ENCODE measurements around the gene SNCG. TPM values are rescaled to one million over a fixed set of nuclear protein-coding genes. Genes with fewer than 3 reads are reported as not detected.

SNCG gene
- total RNA-seq, 1 donor from 2014 or later, result 17.2 TPM

GRCh38 chr10:86956195-86956847 lies 2.1 kb upstream of the SNCG start:
- peak overlapping the region; percentile 42 for H3K4me3 ChIP-seq
- intact Hi-C loops (cut with DNase I), result no loop called here
- H3K4me1 ChIP-seq, result peaks cover 21% of the 10 kb centered on the region
- peak overlapping the region; percentile 75 for H3K27ac ChIP-seq
- no peaks in the 10 kb centered on the region for H3K9me3 ChIP-seq
- H3K27me3 ChIP-seq, result no peaks in the 10 kb centered on the region
- no peak for ATAC-seq
- peak; percentile 21 for DNase-seq
- TF ChIP-seq, protein P1, sequence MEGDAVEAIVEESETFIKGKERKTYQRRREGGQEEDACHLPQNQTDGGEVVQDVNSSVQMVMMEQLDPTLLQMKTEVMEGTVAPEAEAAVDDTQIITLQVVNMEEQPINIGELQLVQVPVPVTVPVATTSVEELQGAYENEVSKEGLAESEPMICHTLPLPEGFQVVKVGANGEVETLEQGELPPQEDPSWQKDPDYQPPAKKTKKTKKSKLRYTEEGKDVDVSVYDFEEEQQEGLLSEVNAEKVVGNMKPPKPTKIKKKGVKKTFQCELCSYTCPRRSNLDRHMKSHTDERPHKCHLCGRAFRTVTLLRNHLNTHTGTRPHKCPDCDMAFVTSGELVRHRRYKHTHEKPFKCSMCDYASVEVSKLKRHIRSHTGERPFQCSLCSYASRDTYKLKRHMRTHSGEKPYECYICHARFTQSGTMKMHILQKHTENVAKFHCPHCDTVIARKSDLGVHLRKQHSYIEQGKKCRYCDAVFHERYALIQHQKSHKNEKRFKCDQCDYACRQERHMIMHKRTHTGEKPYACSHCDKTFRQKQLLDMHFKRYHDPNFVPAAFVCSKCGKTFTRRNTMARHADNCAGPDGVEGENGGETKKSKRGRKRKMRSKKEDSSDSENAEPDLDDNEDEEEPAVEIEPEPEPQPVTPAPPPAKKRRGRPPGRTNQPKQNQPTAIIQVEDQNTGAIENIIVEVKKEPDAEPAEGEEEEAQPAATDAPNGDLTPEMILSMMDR (IDR thresholded peaks at IDR 0.05), result no peak
- H3K36me3 ChIP-seq, result no peaks in the 10 kb centered on the region

DNA sequence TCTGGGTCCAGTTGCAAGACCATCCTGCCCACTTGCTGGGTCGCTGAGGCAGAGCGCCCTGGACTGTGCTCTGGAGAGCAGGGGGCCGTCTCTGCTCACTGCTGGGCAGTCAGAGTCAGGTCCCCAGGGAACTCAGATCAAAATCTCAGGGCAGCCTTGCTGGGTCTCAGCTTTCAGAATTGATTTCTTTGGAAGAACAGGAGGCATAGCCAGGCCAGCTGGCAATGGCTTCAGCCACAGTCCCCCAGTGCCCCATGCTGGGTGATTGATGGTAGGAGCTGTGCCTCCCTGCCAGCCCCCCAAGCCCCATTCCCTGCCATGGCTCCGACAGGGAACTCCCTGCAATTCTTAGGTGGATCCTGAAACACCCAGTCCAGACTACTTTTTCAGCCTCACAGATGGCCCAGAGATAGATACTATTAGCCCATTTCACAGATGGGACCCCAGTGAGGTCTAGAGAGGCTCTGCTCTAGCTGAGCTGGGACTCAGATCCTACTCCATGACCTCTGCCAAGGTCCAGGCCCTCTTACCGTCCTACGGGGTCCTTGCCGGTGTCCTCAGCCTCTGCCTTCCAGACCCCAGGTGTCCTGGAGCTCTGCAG lies 1.5 kb upstream of the SNCG start:
- ATAC-seq, result no peak
- H3K4me3 ChIP-seq, result peak overlapping the region; percentile 42
- TF ChIP-seq, protein P1 (IDR thresholded peaks at IDR 0.05), result no peak
- no peaks in the 10 kb centered on the region for H3K36me3 ChIP-seq
- no peaks in the 10 kb centered on the region for H3K27me3 ChIP-seq
- intact Hi-C loops (cut with DNase I), result no loop called here
- H3K9me3 ChIP-seq, result no peaks in the 10 kb centered on the region
- H3K27ac ChIP-seq, result peak overlapping the region; percentile 75
- DNase-seq, result no peak
- peaks cover 21% of the 10 kb centered on the region for H3K4me1 ChIP-seq

DNA sequence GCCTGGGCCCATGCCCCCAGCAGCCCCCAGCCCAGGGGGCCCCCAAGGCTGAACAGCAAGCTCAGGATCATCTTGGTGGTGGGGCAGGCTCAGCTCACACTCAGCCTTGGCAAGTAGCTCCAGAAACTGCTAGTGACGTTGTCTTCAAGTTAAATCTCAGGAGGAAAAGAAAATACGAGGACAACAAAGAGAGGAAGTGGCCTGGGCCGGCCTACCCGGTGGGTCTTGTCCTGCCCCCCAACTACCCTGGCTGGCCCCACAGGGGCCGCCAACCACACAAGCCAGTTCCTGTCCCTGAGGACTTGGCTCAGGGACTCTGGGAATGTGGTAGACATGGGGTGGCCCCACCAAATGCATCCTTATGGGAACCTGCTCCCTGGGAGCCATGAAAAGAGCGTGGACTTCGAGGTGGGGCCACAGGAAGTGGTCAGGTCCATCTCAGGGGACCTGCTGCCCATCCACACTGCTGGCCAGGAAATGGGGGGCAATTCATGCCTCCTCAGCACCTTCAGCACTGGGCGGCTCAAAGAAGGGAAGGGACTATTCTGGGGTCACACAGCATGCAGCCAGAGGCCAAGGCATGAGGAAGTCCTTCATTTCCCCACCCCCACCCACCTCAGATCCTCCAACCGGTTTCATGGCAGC lies 806 bp upstream of the SNCG start, which contains the start of gene MMRN2:
MMRN2 (minus strand) TSS at position 145 of the 645 bp plus-strand sequence; CDS start at position 71, 74 bp downstream.
- peaks cover 21% of the 10 kb centered on the region for H3K4me1 ChIP-seq
- DNase-seq, result peak; percentile 57
- TF ChIP-seq, protein P1 (IDR thresholded peaks at IDR 0.05), result no peak

DNA sequence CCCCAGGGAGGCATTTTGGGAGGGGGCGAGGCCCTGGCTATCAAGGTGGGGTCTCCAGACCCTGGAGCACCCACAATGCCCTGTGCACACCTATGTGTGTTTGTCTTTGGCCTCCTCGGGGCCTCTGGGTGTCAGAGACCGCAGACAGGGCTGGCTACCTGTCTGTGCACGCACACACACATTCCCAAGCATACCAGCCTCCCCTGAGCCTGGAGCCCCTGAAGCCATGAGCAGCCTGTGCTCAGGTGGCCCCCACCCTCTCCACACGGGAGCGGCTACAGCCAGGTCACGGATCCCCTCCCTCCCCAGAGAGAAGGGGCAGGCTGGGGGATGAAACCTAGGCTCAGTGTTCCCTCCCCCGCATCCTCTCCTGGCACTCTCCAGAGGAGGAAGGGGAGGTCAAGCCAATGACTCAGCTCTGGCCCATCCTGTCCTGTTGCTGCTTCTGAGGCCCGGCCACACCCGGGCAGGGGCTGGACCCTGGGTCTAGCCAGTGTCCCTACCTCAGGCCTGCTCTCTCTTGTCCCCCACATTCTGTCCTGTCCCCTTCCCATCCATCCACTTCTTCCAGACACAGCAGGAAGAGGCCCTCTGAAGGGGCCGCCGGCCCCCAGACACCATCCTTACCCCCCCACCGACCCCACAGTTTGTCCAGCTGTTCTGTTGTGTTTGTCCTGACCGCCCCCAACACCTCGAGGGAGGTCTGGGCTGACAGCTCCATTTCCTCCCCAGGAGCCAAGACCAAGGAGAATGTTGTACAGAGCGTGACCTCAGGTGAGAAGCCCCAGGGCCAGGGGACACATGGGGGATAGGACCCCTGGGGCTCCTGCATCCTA lies 720 bp downstream of the SNCG start:
- ATAC-seq (peak; percentile 47), DNase-seq (no peak)
- Histone ChIP-seq H3K36me3 (no peaks in the 10 kb centered on the region), H3K27ac (peak overlapping the region; percentile 75), H3K27me3 (no peaks in the 10 kb centered on the region), H3K4me3 (peak overlapping the region; percentile 42), H3K9me3 (no peaks in the 10 kb centered on the region), H3K4me1 (peaks cover 21% of the 10 kb centered on the region)
- TF ChIP-seq, protein P1 (IDR thresholded peaks at IDR 0.05), result no peak
- intact Hi-C loops (cut with DNase I), result no loop called here

More for the DNA sequence above, 806 bp upstream of the SNCG start, which contains the start of gene MMRN2:
- Histone ChIP-seq H3K4me3 (peak within 1 kb of the TSS; percentile 42), H3K9me3 (no peaks in the 10 kb centered on the region), H3K27me3 (no peaks in the 10 kb centered on the region), H3K27ac (peak within 1 kb of the TSS; percentile 75), H3K36me3 (no peaks in the 10 kb centered on the region)
- ATAC-seq, result no peak
- intact Hi-C loops (cut with DNase I), result no loop called here

DNA sequence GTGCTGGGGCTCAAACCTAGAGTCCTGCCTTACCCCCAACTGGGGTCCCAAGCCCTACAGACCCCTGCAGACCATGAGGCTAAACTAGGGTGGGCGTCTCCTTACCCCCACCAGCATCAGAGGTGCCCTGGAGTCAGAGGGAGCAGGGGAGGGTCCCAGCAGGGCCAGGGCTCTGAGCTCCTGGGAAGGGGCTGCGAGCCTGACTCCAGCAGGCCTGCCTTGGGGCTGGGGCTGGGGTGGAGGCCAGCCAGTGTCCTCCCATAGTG lies 1.3 kb downstream of the SNCG start:
- Histone ChIP-seq H3K4me3 (peak overlapping the region; percentile 6), H3K9me3 (no peaks in the 10 kb centered on the region), H3K27me3 (no peaks in the 10 kb centered on the region), H3K36me3 (no peaks in the 10 kb centered on the region), H3K4me1 (peaks cover 21% of the 10 kb centered on the region), H3K27ac (peak overlapping the region; percentile 75)
- intact Hi-C loops (cut with DNase I), result no loop called here
- TF ChIP-seq, protein P1 (IDR thresholded peaks at IDR 0.05), result no peak
- ATAC-seq (no peak), DNase-seq (no peak)
